K562 (cell line): ENCODE results near the gene RINL. TPM values are rescaled to one million over a fixed set of nuclear protein-coding genes. Genes with fewer than 3 reads are reported as not detected.

ENCODE experiments used
- EWSR1 ChIP-seq: fragments of 450-650 bp; IDR thresholded peaks from 2 replicates; pipeline ENCODE4 v1.6.1; 2018; ENCODE audit warnings: borderline replicate concordance, mild to moderate bottlenecking, low read depth, moderate library complexity; ENCODE audit not compliant: partially characterized antibody
- GTF2A2 ChIP-seq: IDR thresholded peaks from 2 replicates; pipeline ENCODE4 v1.6.1; 2016; ENCODE audit warnings: mild to moderate bottlenecking, missing genetic modification characterization, missing compliant biosample characterization
- HDAC1 ChIP-seq, 2 experiments: fragments of 450-650 bp; IDR thresholded peaks; 2 replicates each; pipeline ENCODE4 v1.6.1; 2016 to 2017; ENCODE audit warnings: inconsistent platforms in 1 of 2, mild to moderate bottlenecking in 1 of 2, moderate library complexity in 1 of 2
- HDAC2 ChIP-seq: fragments of 450-650 bp; IDR thresholded peaks from 2 replicates; pipeline ENCODE4 v1.6.1; 2016; ENCODE audit warnings: mild to moderate bottlenecking
- JUNB ChIP-seq: fragments of 450-650 bp; formaldehyde crosslinking; conservative IDR thresholded peaks from 2 replicates; pipeline ENCODE4 v1.4.0; 2020; ENCODE audit warnings: mild to moderate bottlenecking
- KLF13 ChIP-seq: fragments of 450-650 bp; IDR thresholded peaks from 2 replicates; pipeline ENCODE4 v1.6.1; 2016; ENCODE audit warnings: missing genetic modification characterization, low read depth, mild to moderate bottlenecking, missing compliant biosample characterization, moderate library complexity, borderline replicate concordance
- MLLT1 ChIP-seq, 2 experiments: fragments of 450-650 bp; IDR thresholded peaks; 2 replicates each; pipeline ENCODE4 v1.6.1; 2016
- NR1H2 ChIP-seq: sonication (generic); formaldehyde crosslinking; IDR thresholded peaks from 2 replicates; pipeline ENCODE4 v1.4.0; 2020; ENCODE audit warnings: mild to moderate bottlenecking, missing genetic modification reagents
- NR2C1 ChIP-seq, 2 experiments: fragments of 450-650 bp; IDR thresholded peaks; 2 replicates each; pipeline ENCODE4 v1.6.1; 2017; ENCODE audit warnings: mild to moderate bottlenecking in 2 of 2, antibody characterized with exemption in 1 of 2, inconsistent platforms in 1 of 2, missing compliant biosample characterization in 1 of 2, missing genetic modification characterization in 1 of 2
- NUFIP1 ChIP-seq: fragments of 450-650 bp; IDR thresholded peaks from 2 replicates; pipeline ENCODE4 v1.6.1; 2018; ENCODE audit not compliant: partially characterized antibody
- PHB ChIP-seq: fragments of 250-450 bp; sonication (Bioruptor Pico); IDR thresholded peaks from 2 replicates; pipeline ENCODE4 v1.5.0; 2021
- PHF20 ChIP-seq: fragments of 450-650 bp; IDR thresholded peaks from 2 replicates; pipeline ENCODE4 v1.6.1; 2018; ENCODE audit not compliant: partially characterized antibody
- PHTF2 ChIP-seq: fragments of 250-450 bp; sonication (Bioruptor Pico); IDR thresholded peaks from 2 replicates; pipeline ENCODE4 v1.5.0; 2021; ENCODE audit warnings: mild to moderate bottlenecking
- RUNX1 ChIP-seq: sonication (generic); IDR thresholded peaks from 2 replicates; pipeline ENCODE4 v1.6.1; 2016; ENCODE audit warnings: antibody characterized with exemption, low read depth
- SIN3A ChIP-seq, 2 experiments: fragments of 150-350 bp in 1 of 2; IDR thresholded peaks; 2 replicates each; pipeline ENCODE4 v1.6.1; 2011 to 2016; ENCODE audit warnings: borderline replicate concordance in 2 of 2, low read depth in 2 of 2, low read length in 2 of 2, mild to moderate bottlenecking in 2 of 2, moderate library complexity in 2 of 2; ENCODE audit not compliant: control insufficient read depth in 1 of 2
- SMAD1 ChIP-seq: fragments of 150-350 bp; IDR thresholded peaks from 2 replicates; pipeline ENCODE4 v1.6.1; 2014; ENCODE audit warnings: low read length, low read depth; ENCODE audit not compliant: partially characterized antibody
- SNAPC5 ChIP-seq: fragments of 250-450 bp; sonication (Bioruptor Pico); IDR thresholded peaks from 2 replicates; pipeline ENCODE4 v1.8.0; 2021; ENCODE audit warnings: moderate library complexity, mild to moderate bottlenecking, inconsistent platforms
- SNRNP70 ChIP-seq: fragments of 200-400 bp; formaldehyde crosslinking; optimal IDR thresholded peaks from 2 replicates; pipeline ENCODE3; 2017; ENCODE audit warnings: low read depth, low read length
- ZFP30 ChIP-seq: fragments of 250-450 bp; sonication (Bioruptor Pico); IDR thresholded peaks from 2 replicates; pipeline ENCODE4 v1.8.0; 2022; ENCODE audit warnings: moderate library complexity, mild to moderate bottlenecking, inconsistent platforms, borderline replicate concordance
- ZFP91 ChIP-seq: sonication (generic); formaldehyde crosslinking; IDR thresholded peaks from 2 replicates; pipeline ENCODE4 v1.8.0; 2022; ENCODE audit warnings: mild to moderate bottlenecking, missing genetic modification reagents
- ZNF24 ChIP-seq: fragments of 450-650 bp; IDR thresholded peaks from 2 replicates; pipeline ENCODE4 v1.6.1; 2016
- ZNF449 ChIP-seq: fragments of 250-450 bp; sonication (Bioruptor Pico); IDR thresholded peaks from 2 replicates; pipeline ENCODE4 v1.8.0; 2022; ENCODE audit warnings: moderate library complexity, mild to moderate bottlenecking, inconsistent platforms
- ZNF589 ChIP-seq: fragments of 200-800 bp; sonication (Bioruptor generic); IDR thresholded peaks from 2 replicates; pipeline ENCODE4 v1.6.1; 2016; ENCODE audit warnings: low read depth, missing genetic modification characterization, missing compliant biosample characterization
- ZNF764 ChIP-seq: fragments of 250-450 bp; sonication (Bioruptor Pico); IDR thresholded peaks from 2 replicates; pipeline ENCODE4 v1.4.0; 2020; ENCODE audit warnings: low read depth, mild to moderate bottlenecking, moderate library complexity
- polyA plus RNA-seq, 8 experiments: library from polyadenylated mRNA; depleted of rRNA in 4 of 8; stranded (reverse) in 5 of 8; unstranded in 3 of 8; fragments of >200 nt; fragmentation: Nextera tagmentation in 2 of 8; fragmentation: Illumina TruSeq in 1 of 8; extraction: Ambion mirVana in 2 of 8; extraction: Trizol in 1 of 8; gene quantifications; 2 replicates each; pipeline versions ENCODE4 v1.2.1 to v1.2.3, GENCODE V29; 2011 to 2014; ENCODE audit warnings: inconsistent platforms in 1 of 8, missing spikeins in 1 of 8
- total RNA-seq, 7 experiments: library from RNA; depleted of rRNA in 6 of 7; stranded (reverse); fragments of >200 nt in 6 of 7; fragmentation: Illumina TruSeq in 2 of 7; extraction: Trizol in 2 of 7; gene quantifications; 2 replicates each; pipeline versions ENCODE4 v1.2.1 to v1.2.3, GENCODE V29; 2011 to 2021; ENCODE audit warnings: low replicate concordance in 1 of 7

Gene RINL
- total and polyA plus RNA-seq, 9 of the 15 experiments (the other 6 are each of a cell fraction or from before 2014, with no cell fraction given) = 0.82 to 10.9 (median 4.9) TPM

- TF ChIP-seq SNAPC5 (CRISPR knock-in tag) = no peak
- TF ChIP-seq SNRNP70 = no peak
- no peak for TF ChIP-seq PHB
- no peak for TF ChIP-seq PHTF2 (CRISPR knock-in tag)
- TF ChIP-seq NR2C1 (IDR thresholded peaks at IDR 0.05) = no peak
- peak; percentile 46 for TF ChIP-seq NR2C1 (tag; IDR thresholded peaks at IDR 0.05)
- TF ChIP-seq ZFP91 (CRISPR knock-in tag) = 0 out of 2 replicates have a peak, but pooled peaks have one; percentile 35
- no peak for TF ChIP-seq ZFP30 (CRISPR knock-in tag)
- TF ChIP-seq ZNF589 (CRISPR knock-in tag) = no peak
- no peak for TF ChIP-seq RUNX1
- TF ChIP-seq NUFIP1 = no peak
- TF ChIP-seq PHF20 = peak; percentile 3
- no peak for TF ChIP-seq JUNB (CRISPR knock-in tag)
- TF ChIP-seq MLLT1 (IDR thresholded peaks at IDR 0.05) = peak in 1 of 2 experiments; percentile 26; a peak in 1 of 4 replicates
- TF ChIP-seq SMAD1 = no peak
- TF ChIP-seq GTF2A2 (tag) = no peak
- no peak for TF ChIP-seq ZNF24
- peak in 1 of 2 experiments; percentile 82; a peak in 1 of 4 replicates for TF ChIP-seq HDAC1 (IDR thresholded peaks at IDR 0.05)
- no peak for TF ChIP-seq ZNF764
- TF ChIP-seq EWSR1 = no peak
- no peak for TF ChIP-seq NR1H2 (CRISPR knock-in tag)
- peak; percentile 69 for TF ChIP-seq HDAC2
- no peak for TF ChIP-seq ZNF449 (CRISPR knock-in tag)
- TF ChIP-seq KLF13 (tag) = no peak
- TF ChIP-seq SIN3A (IDR thresholded peaks at IDR 0.05; ENCODE audit: borderline replicate concordance in 2 of 2, control insufficient read depth in 1 of 2, low read depth in 2 of 2, low read length in 2 of 2) = no peak; a peak in 1 of 4 replicates
These were observed 22.1 kb upstream of the RINL start (continued) for GRCh38 chr19:38900202-38900629.
